H1 (cell line): ENCODE measurements around the gene CLDN6. TPM values are rescaled to one million over a fixed set of nuclear protein-coding genes. Genes with fewer than 3 reads are reported as not detected.

ENCODE experiments used
- polyA plus RNA-seq, 7 experiments: library from polyadenylated mRNA; depleted of rRNA in 3 of 7; stranded (reverse) in 5 of 7; unstranded in 2 of 7; fragments of >200 nt in 5 of 7; fragments of 200-250 nt in 2 of 7; gene quantifications; 1 replicate in 5 of 7; 2 replicates in 1 of 7; 4 replicates in 1 of 7; pipeline versions ENCODE4 v1.2.1 to v1.2.3, GENCODE V29; 2011 to 2013; ENCODE audit warnings: missing spikeins in 2 of 7, mixed read lengths in 2 of 7
- small RNA-seq: library from polyadenylated mRNA; stranded (forward); fragments of <200 nt; extraction: miRNeasy Mini kit (QIAGEN cat#:217004); gene quantifications from one replicate; pipeline ENCODE3, GENCODE V24; 2013; ENCODE audit not compliant: insufficient read depth
- total RNA-seq: library from RNA; stranded (reverse); fragmentation: NEBNext Ultra II Directional; extraction: Animal tissue kit (Norgen Biotek cat#: 25700); gene quantifications from 2 replicates; pipeline ENCODE4 v1.2.1, GENCODE V29; 2021

CLDN6 gene
- total and polyA plus RNA-seq, 2 of the 8 experiments (the other 6 are each of a cell fraction or from before 2014, with no cell fraction given), result 747 to 1,115 TPM

Small RNA genes lying within 50 kb of the gene (small RNA-seq; reads per million reads assigned to genes)
- gene LINC00514, result not detected

Other genes starting within 250 kb of the CLDN6 start
- 237 and 248 TPM in 2 replicates for gene ELOB, start 240.9 kb downstream of the CLDN6 start, total RNA-seq
- gene ELOB, start 240.9 kb downstream of the CLDN6 start, polyA plus RNA-seq (2011; rRNA removed), result 1,357 and 1,702 TPM in 2 replicates
- not detected in 2 replicates for gene PRSS33, start 230.6 kb downstream of the CLDN6 start, total RNA-seq
- 0.09 and 0.17 TPM in 2 replicates for gene PRSS33, start 230.6 kb downstream of the CLDN6 start, polyA plus RNA-seq (2011; rRNA removed)
- gene PRSS41, start 219.7 kb downstream of the CLDN6 start, total RNA-seq, result not detected in 2 replicates
- not detected in 2 replicates for gene PRSS41, start 219.7 kb downstream of the CLDN6 start, polyA plus RNA-seq (2011; rRNA removed)
- 1.0 and 2.7 TPM in 2 replicates for gene PRSS21, start 200.9 kb downstream of the CLDN6 start, total RNA-seq
- gene PRSS21, start 200.9 kb downstream of the CLDN6 start, polyA plus RNA-seq (2011; rRNA removed), result 0.76 and 1.4 TPM in 2 replicates
- not detected in 2 replicates for gene ZG16B, start 187.9 kb downstream of the CLDN6 start, total RNA-seq
- 0.11 TPM in 1 of 2 replicates, not detected in the other for gene ZG16B, start 187.9 kb downstream of the CLDN6 start, polyA plus RNA-seq (2011; rRNA removed)
- gene PRSS22, start 160.0 kb downstream of the CLDN6 start, total RNA-seq, result 2.7 and 4.4 TPM in 2 replicates
- 4.0 and 5.8 TPM in 2 replicates for gene PRSS22, start 160.0 kb downstream of the CLDN6 start, polyA plus RNA-seq (2011; rRNA removed)
- gene FLYWCH2, start 135.0 kb downstream of the CLDN6 start, total RNA-seq, result 16.4 and 20.2 TPM in 2 replicates
- 30.7 and 43.8 TPM in 2 replicates for gene FLYWCH2, start 135.0 kb downstream of the CLDN6 start, polyA plus RNA-seq (2011; rRNA removed)
- gene FLYWCH1, start 106.3 kb downstream of the CLDN6 start, total RNA-seq, result 23.1 and 23.5 TPM in 2 replicates
- 12.4 and 22.2 TPM in 2 replicates for gene FLYWCH1, start 106.3 kb downstream of the CLDN6 start, polyA plus RNA-seq (2011; rRNA removed)
- 6.6 and 7.8 TPM in 2 replicates for gene KREMEN2, start 53.9 kb downstream of the CLDN6 start, total RNA-seq
- gene KREMEN2, start 53.9 kb downstream of the CLDN6 start, polyA plus RNA-seq (2011; rRNA removed), result 7.0 and 10.4 TPM in 2 replicates
- 28.2 and 28.8 TPM in 2 replicates for gene PAQR4, start 48.8 kb downstream of the CLDN6 start, total RNA-seq
- 34.6 and 52.8 TPM in 2 replicates for gene PAQR4, start 48.8 kb downstream of the CLDN6 start, polyA plus RNA-seq (2011; rRNA removed)
- gene PKMYT1, start 37.7 kb downstream of the CLDN6 start, total RNA-seq, result 74.7 and 83.6 TPM in 2 replicates
- 85.2 and 180 TPM in 2 replicates for gene PKMYT1, start 37.7 kb downstream of the CLDN6 start, polyA plus RNA-seq (2011; rRNA removed)
- gene CLDN9, start 5.3 kb downstream of the CLDN6 start, total RNA-seq, result 0.60 and 0.77 TPM in 2 replicates
- gene CLDN9, start 5.3 kb downstream of the CLDN6 start, polyA plus RNA-seq (2011; rRNA removed), result 0.89 and 2.2 TPM in 2 replicates
- gene TNFRSF12A, start 2.2 kb upstream of the CLDN6 start, total RNA-seq, result 77.0 and 81.0 TPM in 2 replicates
- 82.5 and 121 TPM in 2 replicates for gene TNFRSF12A, start 2.2 kb upstream of the CLDN6 start, polyA plus RNA-seq (2011; rRNA removed)
- gene HCFC1R1, start 5.8 kb upstream of the CLDN6 start, total RNA-seq, result 66.2 and 72.7 TPM in 2 replicates
- gene HCFC1R1, start 5.8 kb upstream of the CLDN6 start, polyA plus RNA-seq (2011; rRNA removed), result 138 and 195 TPM in 2 replicates
- 78.5 and 82.9 TPM in 2 replicates for gene THOC6, start 5.9 kb upstream of the CLDN6 start, total RNA-seq
- 111 and 137 TPM in 2 replicates for gene THOC6, start 5.9 kb upstream of the CLDN6 start, polyA plus RNA-seq (2011; rRNA removed)
- 14.3 and 15.9 TPM in 2 replicates for gene BICDL2, start 18.8 kb upstream of the CLDN6 start, total RNA-seq
- 7.3 and 14.2 TPM in 2 replicates for gene BICDL2, start 18.8 kb upstream of the CLDN6 start, polyA plus RNA-seq (2011; rRNA removed)
- gene MMP25, start 28.4 kb upstream of the CLDN6 start, total RNA-seq, result 23.9 and 26.7 TPM in 2 replicates
- gene MMP25, start 28.4 kb upstream of the CLDN6 start, polyA plus RNA-seq (2011; rRNA removed), result 7.7 and 14.8 TPM in 2 replicates
- gene IL32, start 47.5 kb upstream of the CLDN6 start, total RNA-seq, result 2.0 and 2.7 TPM in 2 replicates
- 4.3 and 5.0 TPM in 2 replicates for gene IL32, start 47.5 kb upstream of the CLDN6 start, polyA plus RNA-seq (2011; rRNA removed)
- gene ZSCAN10, start 81.1 kb upstream of the CLDN6 start, total RNA-seq, result 195 and 209 TPM in 2 replicates
- 314 and 488 TPM in 2 replicates for gene ZSCAN10, start 81.1 kb upstream of the CLDN6 start, polyA plus RNA-seq (2011; rRNA removed)
- gene ZNF205, start 94.4 kb upstream of the CLDN6 start, total RNA-seq, result 17.0 and 19.1 TPM in 2 replicates
- gene ZNF205, start 94.4 kb upstream of the CLDN6 start, polyA plus RNA-seq (2011; rRNA removed), result 19.9 and 28.5 TPM in 2 replicates
- gene ZNF213, start 116.8 kb upstream of the CLDN6 start, total RNA-seq, result 6.9 and 7.3 TPM in 2 replicates
- 1.6 and 3.8 TPM in 2 replicates for gene ZNF213, start 116.8 kb upstream of the CLDN6 start, polyA plus RNA-seq (2011; rRNA removed)
- 0.48 and 0.52 TPM in 2 replicates for gene OR1F1, start 170.0 kb upstream of the CLDN6 start, total RNA-seq
- gene OR1F1, start 170.0 kb upstream of the CLDN6 start, polyA plus RNA-seq (2011; rRNA removed), result 0.93 and 1.2 TPM in 2 replicates
- 7.5 and 9.9 TPM in 2 replicates for gene ZNF200, start 217.0 kb upstream of the CLDN6 start, total RNA-seq
- 2.7 and 3.0 TPM in 2 replicates for gene ZNF200, start 217.0 kb upstream of the CLDN6 start, polyA plus RNA-seq (2011; rRNA removed)
- gene MEFV, start 238.4 kb upstream of the CLDN6 start, total RNA-seq, result not detected in 2 replicates
- 0.02 and 0.03 TPM in 2 replicates for gene MEFV, start 238.4 kb upstream of the CLDN6 start, polyA plus RNA-seq (2011; rRNA removed)